Activated CD4-positive, alpha-beta T cell treated with anti-CD3 and anti-CD28 coated beads, Interleukin-2, amount 50 U/mL, for 16 hours (primary cell): ENCODE measurements around the gene ACAD9.
"Not testable (repeated sequence)": the region's sequence is repeated elsewhere in the genome, so short reads cannot be mapped to it uniquely, and the experiment has no call there.

Experiments
- DNase-seq: peaks from one replicate; pipeline ENCODE4 v3.0.0-alpha.2; 2020

ACAD9 gene

GRCh38 chr3:128879125-128879969, at the start of gene ACAD9:
Gene ACAD9, plus strand, starts transcription at chr3:128879620. Its CDS starts 72 bp downstream, at chr3:128879692.
- DNase-seq: peak; percentile 99

GRCh38 chr3:128829925-128830625, 49.3 kb upstream of the ACAD9 start:
- not testable (repeated sequence) for DNase-seq

GRCh38 chr3:128830762-128831161, 48.7 kb upstream of the ACAD9 start:
- DNase-seq: not testable (repeated sequence)

- not testable (repeated sequence) for DNase-seq
Observed at GRCh38 chr3:128832979-128833378, 46.4 kb upstream of the ACAD9 start.

GRCh38 chr3:128835096-128835495, 44.3 kb upstream of the ACAD9 start:
- DNase-seq: no peak

- no peak for DNase-seq
Observed at GRCh38 chr3:128841926-128842920, 37.2 kb upstream of the ACAD9 start.

GRCh38 chr3:128844502-128844901, 34.9 kb upstream of the ACAD9 start:
- DNase-seq: no peak

- DNase-seq: no peak
Observed at GRCh38 chr3:128845119-128845777, 34.2 kb upstream of the ACAD9 start.

GRCh38 chr3:128845778-128846485, 33.5 kb upstream of the ACAD9 start:
- DNase-seq: peak; percentile 91

GRCh38 chr3:128846486-128846891, 32.9 kb upstream of the ACAD9 start:
- DNase-seq: no peak

GRCh38 chr3:128847666-128848370, 31.6 kb upstream of the ACAD9 start:
- DNase-seq: no peak

GRCh38 chr3:128848936-128849335, 30.5 kb upstream of the ACAD9 start:
- DNase-seq: no peak

- DNase-seq: no peak
Observed at GRCh38 chr3:128849911-128850455, 29.4 kb upstream of the ACAD9 start.

GRCh38 chr3:128850544-128850943, 28.9 kb upstream of the ACAD9 start:
- no peak for DNase-seq

GRCh38 chr3:128851601-128852000, 27.8 kb upstream of the ACAD9 start:
- DNase-seq: no peak

GRCh38 chr3:128853826-128854225, 25.6 kb upstream of the ACAD9 start:
- DNase-seq: no peak

- DNase-seq: no peak
Observed at GRCh38 chr3:128854475-128854874, 24.9 kb upstream of the ACAD9 start.

GRCh38 chr3:128855569-128855968, 23.9 kb upstream of the ACAD9 start:
- DNase-seq: no peak

GRCh38 chr3:128858167-128858566, 21.3 kb upstream of the ACAD9 start:
- no peak for DNase-seq

- DNase-seq: no peak
Observed at GRCh38 chr3:128859630-128860029, 19.8 kb upstream of the ACAD9 start.

- DNase-seq: no peak
Observed at GRCh38 chr3:128861491-128861890, 17.9 kb upstream of the ACAD9 start.
